Liver (tissue), 9 donors: ENCODE results near the gene TFR2. TPM values are rescaled to one million over a fixed set of nuclear protein-coding genes. Genes with fewer than 3 reads are reported as not detected.

Experiments used
- DNase-seq: peaks from one replicate; pipeline ENCODE4 v3.0.0-alpha.2; 2017; ENCODE audit warnings: low spot score
- H3K27ac ChIP-seq, 2 donors: one replicate each; pipeline ENCODE4 v1.7.0; 2013; ENCODE audit warnings: inconsistent platforms in 2 of 2, low read length in 2 of 2, control low read depth in 1 of 2, low read depth in 1 of 2, mild to moderate bottlenecking in 1 of 2
- H3K27me3 ChIP-seq, 4 donors: one replicate each; pipeline versions ENCODE4 v1.6.1 to v1.7.0; 2013; ENCODE audit warnings: low read length in 3 of 4, inconsistent platforms in 1 of 4, mild to moderate bottlenecking in 1 of 4, moderate library complexity in 1 of 4; ENCODE audit not compliant: control insufficient read depth in 4 of 4, insufficient read depth in 4 of 4
- H3K36me3 ChIP-seq, 4 donors: one replicate each; pipeline versions ENCODE4 v1.6.1 to v1.7.0; 2013; ENCODE audit warnings: low read length in 3 of 4, mild to moderate bottlenecking in 3 of 4, low read depth in 1 of 4, moderate library complexity in 1 of 4; ENCODE audit not compliant: control insufficient read depth in 4 of 4, insufficient read depth in 3 of 4
- H3K4me1 ChIP-seq, 4 donors: one replicate each; pipeline versions ENCODE4 v1.6.1 to v1.7.0; 2013; ENCODE audit warnings: low read length in 3 of 4, mild to moderate bottlenecking in 3 of 4, moderate library complexity in 1 of 4; ENCODE audit not compliant: control insufficient read depth in 4 of 4, insufficient read depth in 4 of 4
- H3K4me3 ChIP-seq, 3 donors: one replicate each; pipeline versions ENCODE4 v1.6.1 to v1.7.0; 2013; ENCODE audit warnings: low read length in 3 of 3, control low read depth in 1 of 3, low read depth in 1 of 3, mild to moderate bottlenecking in 1 of 3
- H3K9ac ChIP-seq, 2 donors: one replicate each; pipeline ENCODE4 v1.7.0; 2013; ENCODE audit warnings: low read length in 2 of 2, mild to moderate bottlenecking in 2 of 2, moderate library complexity in 2 of 2, control low read depth in 1 of 2, low read depth in 1 of 2
- H3K9me3 ChIP-seq, 4 donors: one replicate each; pipeline versions ENCODE4 v1.6.1 to v1.7.0; 2013; ENCODE audit warnings: low read length in 3 of 4; ENCODE audit not compliant: control insufficient read depth in 4 of 4
- ATF3 ChIP-seq: IDR thresholded peaks from 2 replicates; pipeline ENCODE4 v1.6.1; 2016; ENCODE audit warnings: antibody characterized with exemption
- CTCF ChIP-seq: fragments of 150-350 bp; IDR thresholded peaks from 2 replicates; pipeline ENCODE4 v1.5.1; 2017; ENCODE audit warnings: improper control_type of control experiment, low read depth, low read length; ENCODE audit not compliant: missing input control
- EGR1 ChIP-seq, 2 donors: IDR thresholded peaks; 2 replicates each; pipeline ENCODE4 v1.6.1; 2016 to 2018; ENCODE audit warnings: antibody characterized with exemption in 2 of 2, low read depth in 2 of 2
- FOXA1 ChIP-seq: IDR thresholded peaks from 2 replicates; pipeline ENCODE4 v1.6.1; 2016; ENCODE audit warnings: antibody characterized with exemption
- FOXA2 ChIP-seq: IDR thresholded peaks from 2 replicates; pipeline ENCODE4 v1.6.1; 2016; ENCODE audit warnings: antibody characterized with exemption
- GABPA ChIP-seq, 2 donors: IDR thresholded peaks in 1 of 2; conservative IDR thresholded peaks in 1 of 2; 2 replicates each; pipeline ENCODE4 v1.6.1; 2016; ENCODE audit warnings: antibody characterized with exemption in 2 of 2, mild to moderate bottlenecking in 1 of 2, moderate library complexity in 1 of 2
- HNF4G ChIP-seq: IDR thresholded peaks from 2 replicates; pipeline ENCODE4 v1.6.1; 2016; ENCODE audit warnings: antibody characterized with exemption
- JUND ChIP-seq, 2 donors: IDR thresholded peaks; 2 replicates each; pipeline ENCODE4 v1.6.1; 2016; ENCODE audit warnings: antibody characterized with exemption in 2 of 2
- NR2F2 ChIP-seq: IDR thresholded peaks from 2 replicates; pipeline ENCODE4 v1.6.1; 2016; ENCODE audit warnings: antibody characterized with exemption
- RAD21 ChIP-seq, 2 donors: IDR thresholded peaks; 2 replicates each; pipeline ENCODE4 v1.6.1; 2016; ENCODE audit warnings: antibody characterized with exemption in 2 of 2, mild to moderate bottlenecking in 2 of 2
- REST ChIP-seq: IDR thresholded peaks from 2 replicates; pipeline ENCODE4 v1.6.1; 2016; ENCODE audit warnings: antibody characterized with exemption, mild to moderate bottlenecking
- RXRA ChIP-seq, 2 donors: IDR thresholded peaks; 2 replicates each; pipeline ENCODE4 v1.6.1; 2017 to 2018; ENCODE audit warnings: antibody characterized with exemption in 2 of 2, mild to moderate bottlenecking in 1 of 2
- SP1 ChIP-seq: IDR thresholded peaks from 2 replicates; pipeline ENCODE4 v1.6.1; 2018; ENCODE audit warnings: antibody characterized with exemption, mild to moderate bottlenecking
- YY1 ChIP-seq: IDR thresholded peaks from 2 replicates; pipeline ENCODE4 v1.6.1; 2016; ENCODE audit warnings: antibody characterized with exemption, mild to moderate bottlenecking
- ZBTB33 ChIP-seq: IDR thresholded peaks from 2 replicates; pipeline ENCODE4 v1.6.1; 2016; ENCODE audit warnings: antibody characterized with exemption
- WGBS: extraction: QIAGEN DNeasy Blood & Tissue Kit; methylation state at CpG from one replicate; pipeline ENCODE4 v1.1.7; 2013; 5-methylcytosine and 5-hydroxymethylcytosine counted together
- polyA plus RNA-seq, 2 donors: library from polyadenylated mRNA; stranded (reverse) in 1 of 2; unstranded in 1 of 2; fragments of 200-250 nt in 1 of 2; fragments of >200 nt in 1 of 2; fragmentation: Nextera tagmentation in 1 of 2; extraction: Ambion mirVana in 1 of 2; gene quantifications; one replicate each; pipeline versions ENCODE4 v1.2.1 to v1.2.3, GENCODE V29; 2013 to 2015
- total RNA-seq, 2 donors: library from RNA; depleted of rRNA; stranded (reverse); fragments of >200 nt; gene quantifications; one replicate each; pipeline ENCODE4 v1.2.3, GENCODE V29; 2014
- donor health status: healthy.
- donor health status: healthy.
- donor health status: healthy.
- donor health status: healthy.
- donor health status: healthy.

Gene TFR2
- total and polyA plus RNA-seq, 4 donors = 276 to 663 (median 356) TPM

GRCh38 chr7:100678291-100678984 lies 37.1 kb upstream of the TFR2 start:
- WGBS = 86% methylated on average over 35 of the region's 35 CpGs
- Histone ChIP-seq H3K4me1 (peaks cover 0 to 12% (median 8%) of the 10 kb centered on the region in 4 donors), H3K9ac (no peak overlapping the region), H3K36me3 (peaks cover 13 to 51% (median 18%) of the 10 kb centered on the region in 4 donors), H3K27me3 (no peaks in the 10 kb centered on the region), H3K4me3 (no peak overlapping the region), H3K9me3 (no peaks in the 10 kb centered on the region), H3K27ac (no peak overlapping the region)
- DNase-seq = no peak
- TF ChIP-seq HNF4G = no peak
- no peak for TF ChIP-seq ATF3
- no peak for TF ChIP-seq NR2F2
- TF ChIP-seq FOXA2 = no peak
- no peak for TF ChIP-seq FOXA1
- TF ChIP-seq YY1 = no peak
- TF ChIP-seq CTCF = no peak

GRCh38 chr7:100677308-100678267 lies 36.2 kb upstream of the TFR2 start:
- Histone ChIP-seq H3K36me3 (peaks cover 13 to 43% (median 18%) of the 10 kb centered on the region in 4 donors), H3K4me3 (no peak overlapping the region), H3K27ac (no peak overlapping the region), H3K4me1 (peaks cover 0 to 12% (median 8%) of the 10 kb centered on the region in 4 donors), H3K9ac (no peak overlapping the region), H3K27me3 (no peaks in the 10 kb centered on the region), H3K9me3 (no peaks in the 10 kb centered on the region)
- TF ChIP-seq NR2F2 = no peak
- TF ChIP-seq EGR1 (IDR thresholded peaks at IDR 0.05; ENCODE audit: low read depth in 2 of 2) = no peak
- no peak for TF ChIP-seq RXRA (IDR thresholded peaks at IDR 0.05)
- TF ChIP-seq JUND (IDR thresholded peaks at IDR 0.05) = no peak
- no peak for TF ChIP-seq ZBTB33
- no peak for TF ChIP-seq SP1
- TF ChIP-seq YY1 = no peak
- TF ChIP-seq CTCF = no peak
- TF ChIP-seq RAD21 (IDR thresholded peaks at IDR 0.05) = no peak
- TF ChIP-seq GABPA (IDR thresholded peaks at IDR 0.05 in 1 of 2, conservative IDR thresholded peaks at IDR 0.05 in 1 of 2) = no peak
- no peak for TF ChIP-seq REST
- TF ChIP-seq ATF3 = no peak
- no peak for DNase-seq
- 92% methylated on average over 36 of the region's 36 CpGs for WGBS
